GM21576 (cell line): ENCODE results near the gene GART.
"Not testable (repeated sequence)": the region's sequence is repeated elsewhere in the genome, so short reads cannot be mapped to it uniquely, and the experiment has no call there.

ENCODE experiments used
- ATAC-seq: cut with Tn5 transposase; IDR thresholded peaks from one replicate; pipeline ENCODE4 v1.9.1; 2021; ENCODE audit warnings: mild to moderate bottlenecking, moderate library complexity; ENCODE audit not compliant: unreplicated experiment

Gene GART

GRCh38 chr21:33541756-33542639, at the start of gene GART:
Gene GART (minus strand): TSS chr21:33542117. CDS start chr21:33539315, 2,802 bp downstream.
- peak; percentile 53 for ATAC-seq

GRCh38 chr21:33588485-33589335, 46.8 kb upstream of the GART start, which contains the start of gene DONSON:
Gene DONSON (minus strand): TSS chr21:33588684. CDS start chr21:33588641, 43 bp downstream.
- ATAC-seq, result peak; percentile 72

GRCh38 chr21:33587792-33588484, 46.0 kb upstream of the GART start:
- peak; percentile 10 for ATAC-seq

- ATAC-seq, result no peak
Measured at GRCh38 chr21:33586927-33587326, 45.0 kb upstream of the GART start.

GRCh38 chr21:33584455-33584854, 42.5 kb upstream of the GART start:
- no peak for ATAC-seq

GRCh38 chr21:33578959-33579542, 37.1 kb upstream of the GART start:
- no peak for ATAC-seq

- no peak for ATAC-seq
Measured at GRCh38 chr21:33578214-33578613, 36.3 kb upstream of the GART start.

GRCh38 chr21:33576741-33577141, 34.8 kb upstream of the GART start:
- not testable (repeated sequence) for ATAC-seq

GRCh38 chr21:33572350-33572749, 30.4 kb upstream of the GART start:
- no peak for ATAC-seq

GRCh38 chr21:33569991-33570390, 28.1 kb upstream of the GART start:
- no peak for ATAC-seq

GRCh38 chr21:33568448-33568847, 26.5 kb upstream of the GART start:
- ATAC-seq, result no peak

GRCh38 chr21:33567914-33568313, 26.0 kb upstream of the GART start:
- no peak for ATAC-seq

- ATAC-seq, result no peak
Measured at GRCh38 chr21:33566514-33566913, 24.6 kb upstream of the GART start.

GRCh38 chr21:33562389-33562788, 20.5 kb upstream of the GART start:
- no peak for ATAC-seq

- ATAC-seq, result no peak
Measured at GRCh38 chr21:33561373-33561772, 19.5 kb upstream of the GART start.

GRCh38 chr21:33560965-33561364, 19.0 kb upstream of the GART start:
- no peak for ATAC-seq

GRCh38 chr21:33559813-33560212, 17.9 kb upstream of the GART start:
- no peak for ATAC-seq

GRCh38 chr21:33558777-33559421, 17.0 kb upstream of the GART start:
- no peak for ATAC-seq

GRCh38 chr21:33557447-33557846, 15.5 kb upstream of the GART start:
- no peak for ATAC-seq

GRCh38 chr21:33554982-33555344, 13.0 kb upstream of the GART start:
- ATAC-seq, result no peak
